OCI-LY3 (cell line): ENCODE measurements around the gene NR1H3.

Experiments used
- H2AFZ ChIP-seq: fragments of 200-600, 300-600 bp; shearing (Covaris generic); 2 replicates; pipeline ENCODE4 v1.6.0; 2014; ENCODE audit warnings: antibody characterized with exemption, low read depth, low read length
- H3K27ac ChIP-seq: fragments of 200-600, 300-600 bp; sonication (generic); 2 replicates; pipeline ENCODE4 v1.5.1; 2014; ENCODE audit warnings: mild to moderate bottlenecking, low read length, moderate library complexity, mixed read lengths
- H3K27me3 ChIP-seq: fragments of 200-600, 300-600 bp; sonication (generic); 2 replicates; pipeline ENCODE4 v1.6.1; 2014; ENCODE audit warnings: low read depth, low read length, mixed read lengths
- H3K36me3 ChIP-seq: fragments of 200-600, 300-600 bp; sonication (generic); replicated peaks from 2 replicates; pipeline ENCODE3; 2014; ENCODE audit warnings: low read depth, low read length, mixed read lengths
- H3K4me1 ChIP-seq: fragments of 300-600, 200-600 bp; sonication (generic); 2 replicates; pipeline ENCODE4 v1.6.1; 2014; ENCODE audit warnings: low read length, mixed read lengths
- H3K4me2 ChIP-seq: fragments of 200-600, 300-600 bp; sonication (generic); 2 replicates; pipeline ENCODE4 v1.6.1; 2014; ENCODE audit warnings: low read length, mixed read lengths
- H3K4me3 ChIP-seq: fragments of 300-600, 200-600 bp; sonication (generic); 2 replicates; pipeline ENCODE4 v1.5.1; 2014; ENCODE audit warnings: antibody characterized with exemption, mild to moderate bottlenecking, low read length, moderate library complexity
- H3K79me2 ChIP-seq: fragments of 300-600, 200-600 bp; shearing (Covaris generic); 2 replicates; pipeline ENCODE4 v1.6.1; 2014; ENCODE audit warnings: mild to moderate bottlenecking, low read length, mixed read lengths
- H3K9ac ChIP-seq: fragments of 300-600, 200-600 bp; shearing (Covaris generic); 2 replicates; pipeline ENCODE4 v1.6.0; 2014; ENCODE audit warnings: mild to moderate bottlenecking, low read length, moderate library complexity
- H3K9me3 ChIP-seq: fragments of 200-600, 300-600 bp; shearing (Covaris generic); 2 replicates; pipeline ENCODE4 v1.6.1; 2014; ENCODE audit warnings: low read length, mixed read lengths; ENCODE audit not compliant: insufficient read depth
- H4K20me1 ChIP-seq: fragments of 200-600, 300-600 bp; sonication (generic); 2 replicates; pipeline ENCODE4 v1.6.1; 2016; ENCODE audit warnings: low read length, mixed read lengths; ENCODE audit not compliant: insufficient read depth
- CTCF ChIP-seq: fragments of 200-600, 300-600 bp; sonication (generic); IDR thresholded peaks from 2 replicates; pipeline ENCODE4 v1.5.1; 2014; ENCODE audit warnings: antibody characterized with exemption, low read length, low read depth
- EZH2phosphoT487 ChIP-seq: fragments of 200-600 bp; shearing (Covaris generic); IDR thresholded peaks from 2 replicates; pipeline ENCODE4 v1.6.1; 2018; ENCODE audit warnings: antibody characterized with exemption, mixed run types, low read depth

Gene NR1H3

GRCh38 chr11:47259232-47259977 lies 1.6 kb downstream of the NR1H3 start:
- no peaks in the 10 kb centered on the region for H3K79me2 ChIP-seq
- H2AFZ ChIP-seq: no peak overlapping the region
- 0 out of 2 replicates have a peak overlapping the region, but pooled peaks have one; percentile 11 for H3K4me2 ChIP-seq
- no peak overlapping the region for H3K9ac ChIP-seq
- no peaks in the 10 kb centered on the region for H4K20me1 ChIP-seq
- H3K27ac ChIP-seq: no peak overlapping the region
- TF ChIP-seq EZH2phosphoT487: no peak
- peak; percentile 66 for TF ChIP-seq CTCF
- no peaks in the 10 kb centered on the region for H3K9me3 ChIP-seq
- no peak overlapping the region for H3K4me3 ChIP-seq
- no peaks in the 10 kb centered on the region for H3K27me3 ChIP-seq
- H3K36me3 ChIP-seq: no peaks in the 10 kb centered on the region
- no peaks in the 10 kb centered on the region for H3K4me1 ChIP-seq

DNA sequence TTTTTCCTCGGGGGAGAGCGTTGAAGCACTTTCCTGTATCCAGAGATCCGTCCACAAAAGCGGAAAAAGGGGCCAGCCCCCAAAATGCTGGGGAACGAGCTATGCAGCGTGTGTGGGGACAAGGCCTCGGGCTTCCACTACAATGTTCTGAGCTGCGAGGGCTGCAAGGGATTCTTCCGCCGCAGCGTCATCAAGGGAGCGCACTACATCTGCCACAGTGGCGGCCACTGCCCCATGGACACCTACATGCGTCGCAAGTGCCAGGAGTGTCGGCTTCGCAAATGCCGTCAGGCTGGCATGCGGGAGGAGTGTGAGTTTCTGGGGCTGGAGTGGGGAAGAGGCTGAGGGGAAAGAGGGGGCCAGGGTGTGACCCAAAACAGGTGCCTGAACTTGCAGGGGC lies 2.6 kb downstream of the NR1H3 start:
- H3K9ac ChIP-seq: no peak overlapping the region
- no peaks in the 10 kb centered on the region for H4K20me1 ChIP-seq
- TF ChIP-seq EZH2phosphoT487 (no peak), CTCF (no peak)
- H3K27me3 ChIP-seq: no peaks in the 10 kb centered on the region
- H3K36me3 ChIP-seq: no peaks in the 10 kb centered on the region
- no peaks in the 10 kb centered on the region for H3K4me1 ChIP-seq
- no peak overlapping the region for H3K27ac ChIP-seq
- no peak overlapping the region for H3K4me2 ChIP-seq
- H3K9me3 ChIP-seq: no peaks in the 10 kb centered on the region
- no peak overlapping the region for H3K4me3 ChIP-seq
- H2AFZ ChIP-seq: no peak overlapping the region
- no peaks in the 10 kb centered on the region for H3K79me2 ChIP-seq

- no peak overlapping the region for H3K27ac ChIP-seq
Measured at GRCh38 chr11:47261291-47261800, 3.5 kb downstream of the NR1H3 start.

DNA sequence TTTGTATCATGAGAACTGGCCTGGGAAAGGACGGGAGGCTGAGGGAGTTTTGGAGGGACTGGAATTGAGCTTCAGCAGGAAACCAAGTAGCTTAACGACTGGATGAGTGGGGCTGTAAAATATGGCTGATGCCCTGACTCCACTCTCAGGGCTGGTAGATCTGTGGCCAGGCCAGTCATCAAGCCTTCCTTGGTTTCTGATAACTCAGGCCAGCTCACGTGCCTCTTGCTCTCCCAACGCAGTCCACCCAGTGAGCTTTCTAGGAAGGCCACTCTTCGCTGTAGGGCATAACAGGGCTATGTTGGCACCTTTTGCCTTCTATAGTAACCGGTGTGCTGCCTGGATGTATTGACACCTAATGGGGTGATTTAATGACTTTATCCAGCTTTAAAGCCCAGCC lies 6.3 kb downstream of the NR1H3 start:
- Histone ChIP-seq H3K27ac (no peak overlapping the region), H4K20me1 (no peaks in the 10 kb centered on the region), H3K4me2 (no peak overlapping the region), H3K9me3 (no peaks in the 10 kb centered on the region), H3K9ac (no peak overlapping the region), H3K36me3 (no peaks in the 10 kb centered on the region), H2AFZ (no peak overlapping the region), H3K27me3 (no peaks in the 10 kb centered on the region), H3K79me2 (no peaks in the 10 kb centered on the region), H3K4me1 (peaks cover 8% of the 10 kb centered on the region), H3K4me3 (no peak overlapping the region)
- no peak for TF ChIP-seq EZH2phosphoT487
- TF ChIP-seq CTCF: no peak

More at GRCh38 chr11:47261291-47261800, 3.5 kb downstream of the NR1H3 start:
- H3K4me3 ChIP-seq: no peak overlapping the region
- H3K9me3 ChIP-seq: no peaks in the 10 kb centered on the region
- H3K27me3 ChIP-seq: no peaks in the 10 kb centered on the region
- H3K4me1 ChIP-seq: no peaks in the 10 kb centered on the region
- no peak overlapping the region for H3K4me2 ChIP-seq
- H3K79me2 ChIP-seq: no peaks in the 10 kb centered on the region
- no peak overlapping the region for H2AFZ ChIP-seq
- H3K9ac ChIP-seq: no peak overlapping the region
- no peaks in the 10 kb centered on the region for H3K36me3 ChIP-seq
- TF ChIP-seq CTCF: no peak
- no peak for TF ChIP-seq EZH2phosphoT487
- H4K20me1 ChIP-seq: no peaks in the 10 kb centered on the region
